HepG2 (cell line): Measurements from ENCODE around the gene ZC3H4. TPM values are rescaled to one million over a fixed set of nuclear protein-coding genes. Genes with fewer than 3 reads are reported as not detected.

ENCODE experiments used
- BCL6 ChIP-seq: IDR thresholded peaks from 2 replicates; pipeline ENCODE4 v1.6.1; 2016; ENCODE audit warnings: missing genetic modification reagents, missing compliant biosample characterization
- CHD2 ChIP-seq: IDR thresholded peaks from 2 replicates; pipeline ENCODE4 v1.6.1; 2011; ENCODE audit warnings: low read depth, low read length, improper control_type of control experiment
- HNF4G ChIP-seq, 2 experiments: sonication (generic) in 1 of 2; formaldehyde crosslinking in 1 of 2; IDR thresholded peaks; 2 replicates each; pipeline versions ENCODE4 v1.4.0 to v1.6.1; 2011 to 2020; ENCODE audit warnings: borderline replicate concordance in 2 of 2, low read depth in 2 of 2, mild to moderate bottlenecking in 2 of 2, low read length in 1 of 2, missing genetic modification reagents in 1 of 2, moderate library complexity in 1 of 2
- HOXA5 ChIP-seq: sonication (generic); formaldehyde crosslinking; IDR thresholded peaks from 2 replicates; pipeline ENCODE4 v1.4.0; 2020; ENCODE audit warnings: missing genetic modification reagents
- IKZF1 ChIP-seq: fragments of 450-650 bp; IDR thresholded peaks from 2 replicates; pipeline ENCODE4 v1.7.1; 2016
- LCORL ChIP-seq, 2 experiments: fragments of 450-650 bp in 1 of 2; sonication (generic) in 1 of 2; formaldehyde crosslinking in 1 of 2; IDR thresholded peaks; 2 replicates each; pipeline versions ENCODE4 v1.5.0 to v1.6.1; 2017 to 2020; ENCODE audit warnings: antibody characterized with exemption in 1 of 2, missing genetic modification reagents in 1 of 2
- NCOA1 ChIP-seq: sonication (generic); formaldehyde crosslinking; IDR thresholded peaks from 2 replicates; pipeline ENCODE4 v1.9.0; 2021; ENCODE audit warnings: missing genetic modification reagents
- NCOA2 ChIP-seq: sonication (generic); formaldehyde crosslinking; IDR thresholded peaks from 2 replicates; pipeline ENCODE4 v1.8.0; 2022; ENCODE audit warnings: inconsistent platforms
- NFATC3 ChIP-seq: sonication (generic); formaldehyde crosslinking; IDR thresholded peaks from 2 replicates; pipeline ENCODE4 v1.5.1; 2020; ENCODE audit warnings: mild to moderate bottlenecking, missing genetic modification reagents
- NR2F6 ChIP-seq, 2 experiments: IDR thresholded peaks; 2 replicates each; pipeline ENCODE4 v1.6.1; 2016; ENCODE audit warnings: antibody characterized with exemption in 1 of 2, mild to moderate bottlenecking in 1 of 2
- RXRA ChIP-seq: sonication (generic); formaldehyde crosslinking; IDR thresholded peaks from 2 replicates; pipeline ENCODE4 v1.5.1; 2020; ENCODE audit warnings: missing genetic modification reagents
- SALL1 ChIP-seq: sonication (generic); formaldehyde crosslinking; IDR thresholded peaks from 2 replicates; pipeline ENCODE4 v1.8.0; 2022; ENCODE audit warnings: mild to moderate bottlenecking, missing genetic modification reagents
- SOX6 ChIP-seq, 2 experiments: fragments of 450-650 bp in 1 of 2; sonication (generic) in 1 of 2; formaldehyde crosslinking in 1 of 2; IDR thresholded peaks; 2 replicates each; pipeline versions ENCODE4 v1.4.0 to v1.6.1; 2017 to 2020; ENCODE audit warnings: antibody characterized with exemption in 1 of 2, mild to moderate bottlenecking in 1 of 2, missing genetic modification reagents in 1 of 2
- ZFP1 ChIP-seq: IDR thresholded peaks from 2 replicates; pipeline ENCODE4 v1.6.1; 2016
- ZNF274 ChIP-seq: sonication (generic); formaldehyde crosslinking; IDR thresholded peaks from 2 replicates; pipeline ENCODE4 v1.5.1; 2020; ENCODE audit warnings: mild to moderate bottlenecking, missing genetic modification reagents
- ZNF549 ChIP-seq: sonication (generic); formaldehyde crosslinking; IDR thresholded peaks from 2 replicates; pipeline ENCODE4 v1.5.0; 2020; ENCODE audit warnings: missing genetic modification reagents
- ZNF616 ChIP-seq: sonication (generic); formaldehyde crosslinking; IDR thresholded peaks from 2 replicates; pipeline ENCODE4 v1.5.0; 2020; ENCODE audit warnings: low read depth, mild to moderate bottlenecking, missing genetic modification reagents
- ZNF619 ChIP-seq: sonication (generic); formaldehyde crosslinking; IDR thresholded peaks from 2 replicates; pipeline ENCODE4 v1.4.0; 2020; ENCODE audit warnings: mild to moderate bottlenecking, missing genetic modification reagents
- polyA plus RNA-seq, 8 experiments: library from polyadenylated mRNA; depleted of rRNA in 3 of 8; stranded (reverse) in 7 of 8; unstranded in 1 of 8; fragments of >200 nt; fragmentation: Illumina TruSeq in 4 of 8; extraction: Trizol in 4 of 8; gene quantifications; 2 replicates each; pipeline versions ENCODE4 v1.2.1 to v1.2.3, GENCODE V29; 2011 to 2016; ENCODE audit warnings: low read depth in 4 of 8, missing spikeins in 1 of 8, mixed read lengths in 1 of 8; ENCODE audit not compliant: insufficient read depth in 1 of 8
- total RNA-seq, 5 experiments: library from RNA; depleted of rRNA; stranded (reverse); fragments of >200 nt; fragmentation: Illumina TruSeq; extraction: Trizol; gene quantifications; 2 replicates each; pipeline ENCODE4 v1.2.3, GENCODE V29; 2016; ENCODE audit warnings: low read depth in 1 of 5
- TF ChIP-seq, protein P1 (sequence below), 2 experiments: IDR thresholded peaks; 2 replicates each; pipeline ENCODE4 v1.6.1; 2011 to 2012; ENCODE audit warnings: low read length in 2 of 2, borderline replicate concordance in 1 of 2, low read depth in 1 of 2, mild to moderate bottlenecking in 1 of 2, moderate library complexity in 1 of 2
- TF ChIP-seq, protein P2 (sequence below): sonication (generic); formaldehyde crosslinking; IDR thresholded peaks from 2 replicates; pipeline ENCODE4 v1.5.0; 2020; ENCODE audit warnings: mild to moderate bottlenecking, missing genetic modification reagents, moderate library complexity
- TF ChIP-seq, protein P3 (sequence below): sonication (generic); formaldehyde crosslinking; IDR thresholded peaks from 2 replicates; pipeline ENCODE4 v1.4.0; 2020; ENCODE audit warnings: missing genetic modification reagents, borderline replicate concordance
- TF ChIP-seq, protein P4 (sequence below): sonication (generic); formaldehyde crosslinking; IDR thresholded peaks from 2 replicates; pipeline ENCODE4 v1.5.0; 2020; ENCODE audit warnings: missing genetic modification reagents

The ZC3H4 gene
- total and polyA plus RNA-seq, 2 of the 13 experiments (the other 11 are each of a cell fraction or from before 2014, with no cell fraction given) = 1.8 to 10.7 TPM

DNA sequence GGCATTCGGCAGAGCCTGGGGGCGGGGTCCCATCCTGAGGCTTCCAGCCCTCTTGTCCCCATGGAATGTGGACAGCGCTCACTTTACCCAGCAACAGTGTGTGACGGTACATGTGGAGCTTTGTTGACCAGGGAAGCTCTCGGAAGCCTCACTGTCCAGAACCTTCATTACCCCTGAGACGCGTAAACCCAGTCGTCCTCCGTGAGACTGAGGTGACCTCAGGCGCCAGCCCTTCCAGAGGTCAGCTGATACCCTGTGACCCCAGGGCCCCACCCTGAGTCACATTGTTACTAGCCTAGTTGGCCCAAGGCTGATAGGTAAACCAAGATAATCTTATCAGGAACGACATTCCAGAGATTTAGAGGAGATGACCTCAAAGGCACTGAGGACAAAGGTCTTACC is 55.0 kb downstream of the ZC3H4 start (continued):
- no peak for TF ChIP-seq NFATC3 (CRISPR knock-in tag)
- TF ChIP-seq IKZF1 = no peak
- peak; percentile 57 for TF ChIP-seq SALL1
- TF ChIP-seq CHD2 = no peak
- TF ChIP-seq, protein P1, sequence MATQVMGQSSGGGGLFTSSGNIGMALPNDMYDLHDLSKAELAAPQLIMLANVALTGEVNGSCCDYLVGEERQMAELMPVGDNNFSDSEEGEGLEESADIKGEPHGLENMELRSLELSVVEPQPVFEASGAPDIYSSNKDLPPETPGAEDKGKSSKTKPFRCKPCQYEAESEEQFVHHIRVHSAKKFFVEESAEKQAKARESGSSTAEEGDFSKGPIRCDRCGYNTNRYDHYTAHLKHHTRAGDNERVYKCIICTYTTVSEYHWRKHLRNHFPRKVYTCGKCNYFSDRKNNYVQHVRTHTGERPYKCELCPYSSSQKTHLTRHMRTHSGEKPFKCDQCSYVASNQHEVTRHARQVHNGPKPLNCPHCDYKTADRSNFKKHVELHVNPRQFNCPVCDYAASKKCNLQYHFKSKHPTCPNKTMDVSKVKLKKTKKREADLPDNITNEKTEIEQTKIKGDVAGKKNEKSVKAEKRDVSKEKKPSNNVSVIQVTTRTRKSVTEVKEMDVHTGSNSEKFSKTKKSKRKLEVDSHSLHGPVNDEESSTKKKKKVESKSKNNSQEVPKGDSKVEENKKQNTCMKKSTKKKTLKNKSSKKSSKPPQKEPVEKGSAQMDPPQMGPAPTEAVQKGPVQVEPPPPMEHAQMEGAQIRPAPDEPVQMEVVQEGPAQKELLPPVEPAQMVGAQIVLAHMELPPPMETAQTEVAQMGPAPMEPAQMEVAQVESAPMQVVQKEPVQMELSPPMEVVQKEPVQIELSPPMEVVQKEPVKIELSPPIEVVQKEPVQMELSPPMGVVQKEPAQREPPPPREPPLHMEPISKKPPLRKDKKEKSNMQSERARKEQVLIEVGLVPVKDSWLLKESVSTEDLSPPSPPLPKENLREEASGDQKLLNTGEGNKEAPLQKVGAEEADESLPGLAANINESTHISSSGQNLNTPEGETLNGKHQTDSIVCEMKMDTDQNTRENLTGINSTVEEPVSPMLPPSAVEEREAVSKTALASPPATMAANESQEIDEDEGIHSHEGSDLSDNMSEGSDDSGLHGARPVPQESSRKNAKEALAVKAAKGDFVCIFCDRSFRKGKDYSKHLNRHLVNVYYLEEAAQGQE (IDR thresholded peaks at IDR 0.05; ENCODE audit: borderline replicate concordance in 1 of 2, low read depth in 1 of 2, low read length in 2 of 2) = peak in 1 of 2 experiments; percentile 32; a peak in 1 of 4 replicates
- peak; percentile 87 for TF ChIP-seq RXRA (CRISPR knock-in tag)
- TF ChIP-seq SOX6 (IDR thresholded peaks at IDR 0.05) = no peak
- TF ChIP-seq SOX6 (CRISPR knock-in tag; IDR thresholded peaks at IDR 0.05) = peak; percentile 92
- TF ChIP-seq ZNF549 (CRISPR knock-in tag) = no peak
- TF ChIP-seq ZNF616 (CRISPR knock-in tag) = no peak
- TF ChIP-seq, protein P2, sequence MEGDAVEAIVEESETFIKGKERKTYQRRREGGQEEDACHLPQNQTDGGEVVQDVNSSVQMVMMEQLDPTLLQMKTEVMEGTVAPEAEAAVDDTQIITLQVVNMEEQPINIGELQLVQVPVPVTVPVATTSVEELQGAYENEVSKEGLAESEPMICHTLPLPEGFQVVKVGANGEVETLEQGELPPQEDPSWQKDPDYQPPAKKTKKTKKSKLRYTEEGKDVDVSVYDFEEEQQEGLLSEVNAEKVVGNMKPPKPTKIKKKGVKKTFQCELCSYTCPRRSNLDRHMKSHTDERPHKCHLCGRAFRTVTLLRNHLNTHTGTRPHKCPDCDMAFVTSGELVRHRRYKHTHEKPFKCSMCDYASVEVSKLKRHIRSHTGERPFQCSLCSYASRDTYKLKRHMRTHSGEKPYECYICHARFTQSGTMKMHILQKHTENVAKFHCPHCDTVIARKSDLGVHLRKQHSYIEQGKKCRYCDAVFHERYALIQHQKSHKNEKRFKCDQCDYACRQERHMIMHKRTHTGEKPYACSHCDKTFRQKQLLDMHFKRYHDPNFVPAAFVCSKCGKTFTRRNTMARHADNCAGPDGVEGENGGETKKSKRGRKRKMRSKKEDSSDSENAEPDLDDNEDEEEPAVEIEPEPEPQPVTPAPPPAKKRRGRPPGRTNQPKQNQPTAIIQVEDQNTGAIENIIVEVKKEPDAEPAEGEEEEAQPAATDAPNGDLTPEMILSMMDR (CRISPR knock-in tag) = no peak
- peak; percentile 18; the same call in 1 of the 2 replicates for TF ChIP-seq ZFP1 (CRISPR knock-in tag)
- TF ChIP-seq BCL6 (CRISPR knock-in tag) = peak; percentile 33; the same call in 1 of the 2 replicates
- TF ChIP-seq ZNF274 (CRISPR knock-in tag) = no peak
- TF ChIP-seq, protein P3, sequence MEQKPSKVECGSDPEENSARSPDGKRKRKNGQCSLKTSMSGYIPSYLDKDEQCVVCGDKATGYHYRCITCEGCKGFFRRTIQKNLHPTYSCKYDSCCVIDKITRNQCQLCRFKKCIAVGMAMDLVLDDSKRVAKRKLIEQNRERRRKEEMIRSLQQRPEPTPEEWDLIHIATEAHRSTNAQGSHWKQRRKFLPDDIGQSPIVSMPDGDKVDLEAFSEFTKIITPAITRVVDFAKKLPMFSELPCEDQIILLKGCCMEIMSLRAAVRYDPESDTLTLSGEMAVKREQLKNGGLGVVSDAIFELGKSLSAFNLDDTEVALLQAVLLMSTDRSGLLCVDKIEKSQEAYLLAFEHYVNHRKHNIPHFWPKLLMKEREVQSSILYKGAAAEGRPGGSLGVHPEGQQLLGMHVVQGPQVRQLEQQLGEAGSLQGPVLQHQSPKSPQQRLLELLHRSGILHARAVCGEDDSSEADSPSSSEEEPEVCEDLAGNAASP (CRISPR knock-in tag) = peak; percentile 81; the same call in 1 of the 2 replicates
- TF ChIP-seq NCOA2 (CRISPR knock-in tag) = peak; percentile 65; the same call in 1 of the 2 replicates
- no peak for TF ChIP-seq NCOA1 (CRISPR knock-in tag)
- TF ChIP-seq ZNF619 = 0 out of 2 replicates have a peak, but pooled peaks have one; percentile 32
- TF ChIP-seq, protein P4, sequence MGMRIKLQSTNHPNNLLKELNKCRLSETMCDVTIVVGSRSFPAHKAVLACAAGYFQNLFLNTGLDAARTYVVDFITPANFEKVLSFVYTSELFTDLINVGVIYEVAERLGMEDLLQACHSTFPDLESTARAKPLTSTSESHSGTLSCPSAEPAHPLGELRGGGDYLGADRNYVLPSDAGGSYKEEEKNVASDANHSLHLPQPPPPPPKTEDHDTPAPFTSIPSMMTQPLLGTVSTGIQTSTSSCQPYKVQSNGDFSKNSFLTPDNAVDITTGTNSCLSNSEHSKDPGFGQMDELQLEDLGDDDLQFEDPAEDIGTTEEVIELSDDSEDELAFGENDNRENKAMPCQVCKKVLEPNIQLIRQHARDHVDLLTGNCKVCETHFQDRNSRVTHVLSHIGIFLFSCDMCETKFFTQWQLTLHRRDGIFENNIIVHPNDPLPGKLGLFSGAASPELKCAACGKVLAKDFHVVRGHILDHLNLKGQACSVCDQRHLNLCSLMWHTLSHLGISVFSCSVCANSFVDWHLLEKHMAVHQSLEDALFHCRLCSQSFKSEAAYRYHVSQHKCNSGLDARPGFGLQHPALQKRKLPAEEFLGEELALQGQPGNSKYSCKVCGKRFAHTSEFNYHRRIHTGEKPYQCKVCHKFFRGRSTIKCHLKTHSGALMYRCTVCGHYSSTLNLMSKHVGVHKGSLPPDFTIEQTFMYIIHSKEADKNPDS (CRISPR knock-in tag) = no peak
- no peak for TF ChIP-seq HOXA5 (CRISPR knock-in tag)
- peak; percentile 64; the same call in 1 of the 2 replicates for TF ChIP-seq HNF4G (IDR thresholded peaks at IDR 0.05; ENCODE audit: borderline replicate concordance, low read depth, low read length)
- TF ChIP-seq HNF4G (CRISPR knock-in tag; IDR thresholded peaks at IDR 0.05; ENCODE audit: borderline replicate concordance, low read depth) = peak; percentile 45; the same call in 1 of the 2 replicates
- TF ChIP-seq LCORL (IDR thresholded peaks at IDR 0.05) = no peak
- TF ChIP-seq LCORL (CRISPR knock-in tag; IDR thresholded peaks at IDR 0.05) = no peak
- peak; percentile 95 for TF ChIP-seq NR2F6 (IDR thresholded peaks at IDR 0.05)
- TF ChIP-seq NR2F6 (CRISPR knock-in tag; IDR thresholded peaks at IDR 0.05) = peak; percentile 92
